ENCODE measurements around the gene DRICH1.
"Not testable (repeated sequence)": the region's sequence is repeated elsewhere in the genome, so short reads cannot be mapped to it uniquely, and the experiment has no call there.

DRICH1 gene

GRCh38 chr22:23632178-23632577 lies at the start of gene DRICH1:
Gene DRICH1 (minus strand): TSS chr22:23632321. CDS start chr22:23632023, 298 bp downstream.
- no peak within 1 kb of the TSS for H3K4me3 Mint-ChIP-seq
- H3K9me3 Mint-ChIP-seq, result no peaks in the 10 kb centered on the region
- H3K4me1 Mint-ChIP-seq (ENCODE audit: low read depth), result peaks cover 8% of the 10 kb centered on the region
- H3K27me3 Mint-ChIP-seq (ENCODE audit: low read depth), result no peaks in the 10 kb centered on the region
- no peaks in the 10 kb centered on the region for H3K36me3 Mint-ChIP-seq (ENCODE audit: low read depth)
- DNase-seq (ENCODE audit: low spot score), result no peak
- no peak within 1 kb of the TSS for H3K27ac Mint-ChIP-seq

GRCh38 chr22:23681026-23681809 lies 49.1 kb upstream of the DRICH1 start:
- H3K9me3 Mint-ChIP-seq, result no peaks in the 10 kb centered on the region
- peaks cover 10% of the 10 kb centered on the region for H3K36me3 Mint-ChIP-seq (ENCODE audit: low read depth)
- H3K27me3 Mint-ChIP-seq (ENCODE audit: low read depth), result no peaks in the 10 kb centered on the region

GRCh38 chr22:23678133-23678532 lies 46.0 kb upstream of the DRICH1 start:
- Mint-ChIP-seq H3K9me3 (no peaks in the 10 kb centered on the region), H3K27ac (peak overlapping the region; percentile 36), H3K36me3 (ENCODE audit: low read depth) (peaks cover 10% of the 10 kb centered on the region), H3K4me1 (ENCODE audit: low read depth) (peaks cover 10% of the 10 kb centered on the region), H3K4me3 (no peak overlapping the region), H3K27me3 (ENCODE audit: low read depth) (no peaks in the 10 kb centered on the region)
- DNase-seq (ENCODE audit: low spot score), result no peak

More at GRCh38 chr22:23681026-23681809, 49.1 kb upstream of the DRICH1 start:
- Mint-ChIP-seq H3K27ac (no peak overlapping the region), H3K4me3 (no peak overlapping the region), H3K4me1 (ENCODE audit: low read depth) (peaks cover 7% of the 10 kb centered on the region)
- DNase-seq (ENCODE audit: low spot score), result no peak

GRCh38 chr22:23677701-23677995 lies 45.5 kb upstream of the DRICH1 start:
- Mint-ChIP-seq H3K36me3 (ENCODE audit: low read depth) (peaks cover 10% of the 10 kb centered on the region), H3K27me3 (ENCODE audit: low read depth) (no peaks in the 10 kb centered on the region), H3K27ac (peak overlapping the region; percentile 15), H3K4me3 (no peak overlapping the region), H3K4me1 (ENCODE audit: low read depth) (peaks cover 15% of the 10 kb centered on the region), H3K9me3 (no peaks in the 10 kb centered on the region)
- no peak for DNase-seq (ENCODE audit: low spot score)

GRCh38 chr22:23676841-23677700 lies 45.0 kb upstream of the DRICH1 start:
- H3K9me3 Mint-ChIP-seq; H3K4me3 Mint-ChIP-seq; H3K36me3 Mint-ChIP-seq (ENCODE audit: low read depth); DNase-seq (ENCODE audit: low spot score); H3K27me3 Mint-ChIP-seq (ENCODE audit: low read depth): not testable (repeated sequence)
- Mint-ChIP-seq H3K4me1 (ENCODE audit: low read depth) (peaks cover 18% of the 10 kb centered on the region), H3K27ac (peak overlapping the region; percentile 15)

GRCh38 chr22:23675502-23676415 lies 43.6 kb upstream of the DRICH1 start:
- H3K36me3 Mint-ChIP-seq (ENCODE audit: low read depth), result no peaks in the 10 kb centered on the region
- no peaks in the 10 kb centered on the region for H3K27me3 Mint-ChIP-seq (ENCODE audit: low read depth)
- no peaks in the 10 kb centered on the region for H3K9me3 Mint-ChIP-seq
- no peak for DNase-seq (ENCODE audit: low spot score)
- H3K4me3 Mint-ChIP-seq, result no peak overlapping the region
- H3K4me1 Mint-ChIP-seq (ENCODE audit: low read depth), result peaks cover 14% of the 10 kb centered on the region
- no peak overlapping the region for H3K27ac Mint-ChIP-seq

- H3K4me1 Mint-ChIP-seq (ENCODE audit: low read depth), result peaks cover 14% of the 10 kb centered on the region
- not testable (repeated sequence) for H3K36me3 Mint-ChIP-seq (ENCODE audit: low read depth); H3K4me3 Mint-ChIP-seq; DNase-seq (ENCODE audit: low spot score); H3K9me3 Mint-ChIP-seq; H3K27me3 Mint-ChIP-seq (ENCODE audit: low read depth)
- peak overlapping the region; percentile 31 for H3K27ac Mint-ChIP-seq
Observed at GRCh38 chr22:23674886-23675501, 42.9 kb upstream of the DRICH1 start.

GRCh38 chr22:23673826-23674690 lies 41.9 kb upstream of the DRICH1 start:
- peaks cover 2% of the 10 kb centered on the region for H3K36me3 Mint-ChIP-seq (ENCODE audit: low read depth)
- no peaks in the 10 kb centered on the region for H3K9me3 Mint-ChIP-seq
- H3K4me1 Mint-ChIP-seq (ENCODE audit: low read depth), result peaks cover 14% of the 10 kb centered on the region
- DNase-seq (ENCODE audit: low spot score), result no peak
- no peak overlapping the region for H3K4me3 Mint-ChIP-seq
- no peak overlapping the region for H3K27ac Mint-ChIP-seq
- H3K27me3 Mint-ChIP-seq (ENCODE audit: low read depth), result no peaks in the 10 kb centered on the region

GRCh38 chr22:23673050-23673620 lies 41.0 kb upstream of the DRICH1 start:
- H3K9me3 Mint-ChIP-seq, result no peaks in the 10 kb centered on the region
- DNase-seq (ENCODE audit: low spot score), result no peak
- no peak overlapping the region for H3K27ac Mint-ChIP-seq
- H3K4me3 Mint-ChIP-seq, result no peak overlapping the region
- peaks cover 14% of the 10 kb centered on the region for H3K4me1 Mint-ChIP-seq (ENCODE audit: low read depth)
- H3K27me3 Mint-ChIP-seq (ENCODE audit: low read depth), result no peaks in the 10 kb centered on the region
- H3K36me3 Mint-ChIP-seq (ENCODE audit: low read depth), result peaks cover 4% of the 10 kb centered on the region

GRCh38 chr22:23672307-23673049 lies 40.4 kb upstream of the DRICH1 start:
- H3K27ac Mint-ChIP-seq; H3K36me3 Mint-ChIP-seq (ENCODE audit: low read depth); DNase-seq (ENCODE audit: low spot score); H3K4me3 Mint-ChIP-seq; H3K27me3 Mint-ChIP-seq (ENCODE audit: low read depth); H3K9me3 Mint-ChIP-seq: not testable (repeated sequence)
- peaks cover 14% of the 10 kb centered on the region for H3K4me1 Mint-ChIP-seq (ENCODE audit: low read depth)

GRCh38 chr22:23671387-23671786 lies 39.3 kb upstream of the DRICH1 start:
- not testable (repeated sequence) for DNase-seq (ENCODE audit: low spot score); H3K27ac Mint-ChIP-seq; H3K27me3 Mint-ChIP-seq (ENCODE audit: low read depth); H3K9me3 Mint-ChIP-seq; H3K4me3 Mint-ChIP-seq
- H3K36me3 Mint-ChIP-seq (ENCODE audit: low read depth), result peaks cover 11% of the 10 kb centered on the region
- H3K4me1 Mint-ChIP-seq (ENCODE audit: low read depth), result peaks cover 10% of the 10 kb centered on the region

Data from T-helper 2 cell treated with Interferon-gamma antibody and Interleukin-4, amounts not matched to agents 5 μg/mL and 100 μg/mL, for 36 hours (primary cell).